HG03521 (cell line): Measurements from ENCODE around the gene REV3L.
"Not testable (repeated sequence)": the region's sequence is repeated elsewhere in the genome, so short reads cannot be mapped to it uniquely, and the experiment has no call there.

ENCODE experiments used
- ATAC-seq: cut with Tn5 transposase; IDR thresholded peaks from one replicate; pipeline ENCODE4 v1.9.1; 2021; ENCODE audit warnings: mild to moderate bottlenecking, moderate library complexity; ENCODE audit not compliant: unreplicated experiment

REV3L gene

GRCh38 chr6:111307275-111307858, 175.7 kb downstream of the REV3L start:
- no peak for ATAC-seq

GRCh38 chr6:111306104-111306888, 176.7 kb downstream of the REV3L start:
- no peak for ATAC-seq

- ATAC-seq, result no peak
Observed at GRCh38 chr6:111301946-111302345, 181.1 kb downstream of the REV3L start.

- not testable (repeated sequence) for ATAC-seq
Observed at GRCh38 chr6:111300938-111301800, 181.8 kb downstream of the REV3L start.

- no peak for ATAC-seq
Observed at GRCh38 chr6:111297776-111298175, 185.2 kb downstream of the REV3L start.

- no peak for ATAC-seq
Observed at GRCh38 chr6:111294374-111294967, 188.5 kb downstream of the REV3L start.

- no peak for ATAC-seq
Observed at GRCh38 chr6:111291336-111292259, 191.4 kb downstream of the REV3L start.

- not testable (repeated sequence) for ATAC-seq
Observed at GRCh38 chr6:111290689-111291335, 192.2 kb downstream of the REV3L start.

- not testable (repeated sequence) for ATAC-seq
Observed at GRCh38 chr6:111284356-111284755, 198.7 kb downstream of the REV3L start.

GRCh38 chr6:111283707-111284106, 199.3 kb downstream of the REV3L start:
- ATAC-seq, result no peak

GRCh38 chr6:111282515-111282914, 200.5 kb downstream of the REV3L start:
- ATAC-seq, result no peak

- ATAC-seq, result no peak
Observed at GRCh38 chr6:111280445-111280955, 202.5 kb downstream of the REV3L start.

GRCh38 chr6:111278731-111279130, 204.3 kb downstream of the REV3L start:
- ATAC-seq, result no peak

GRCh38 chr6:111277819-111278218, 205.2 kb downstream of the REV3L start:
- ATAC-seq, result no peak

GRCh38 chr6:111276736-111277135, 206.3 kb downstream of the REV3L start:
- ATAC-seq, result no peak

GRCh38 chr6:111276335-111276734, 206.7 kb downstream of the REV3L start:
- no peak for ATAC-seq

- ATAC-seq, result no peak
Observed at GRCh38 chr6:111274593-111275217, 208.3 kb downstream of the REV3L start.

- ATAC-seq, result no peak
Observed at GRCh38 chr6:111270121-111270520, 212.9 kb downstream of the REV3L start.

- ATAC-seq, result no peak
Observed at GRCh38 chr6:111269401-111269970, 213.5 kb downstream of the REV3L start.
